GM18498 (cell line): ENCODE measurements around the gene CHMP4A.

ENCODE experiments used
- ATAC-seq: cut with Tn5 transposase; IDR thresholded peaks from one replicate; pipeline ENCODE4 v1.9.1; 2021; ENCODE audit warnings: mild to moderate bottlenecking, moderate library complexity; ENCODE audit not compliant: unreplicated experiment

The CHMP4A gene

DNA sequence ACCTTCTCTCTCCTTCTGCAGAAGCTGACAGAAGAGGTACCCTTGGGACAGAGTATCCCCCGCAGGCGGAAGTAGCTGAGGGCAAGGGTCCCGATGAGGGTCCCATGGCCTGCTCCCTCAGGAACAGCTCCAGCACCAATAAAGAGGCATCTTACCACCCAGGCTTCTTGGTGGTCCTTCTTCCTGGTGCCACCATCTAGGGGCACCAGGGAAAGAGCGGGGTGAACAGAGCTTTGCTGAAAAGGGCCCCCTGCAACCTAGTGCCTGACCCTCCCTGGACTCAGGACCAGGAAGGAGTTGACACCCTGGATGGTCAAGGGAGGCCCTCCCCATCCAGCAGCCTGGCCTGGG lies 52.8 kb downstream of the CHMP4A start:
- peak; percentile 13 for ATAC-seq

DNA sequence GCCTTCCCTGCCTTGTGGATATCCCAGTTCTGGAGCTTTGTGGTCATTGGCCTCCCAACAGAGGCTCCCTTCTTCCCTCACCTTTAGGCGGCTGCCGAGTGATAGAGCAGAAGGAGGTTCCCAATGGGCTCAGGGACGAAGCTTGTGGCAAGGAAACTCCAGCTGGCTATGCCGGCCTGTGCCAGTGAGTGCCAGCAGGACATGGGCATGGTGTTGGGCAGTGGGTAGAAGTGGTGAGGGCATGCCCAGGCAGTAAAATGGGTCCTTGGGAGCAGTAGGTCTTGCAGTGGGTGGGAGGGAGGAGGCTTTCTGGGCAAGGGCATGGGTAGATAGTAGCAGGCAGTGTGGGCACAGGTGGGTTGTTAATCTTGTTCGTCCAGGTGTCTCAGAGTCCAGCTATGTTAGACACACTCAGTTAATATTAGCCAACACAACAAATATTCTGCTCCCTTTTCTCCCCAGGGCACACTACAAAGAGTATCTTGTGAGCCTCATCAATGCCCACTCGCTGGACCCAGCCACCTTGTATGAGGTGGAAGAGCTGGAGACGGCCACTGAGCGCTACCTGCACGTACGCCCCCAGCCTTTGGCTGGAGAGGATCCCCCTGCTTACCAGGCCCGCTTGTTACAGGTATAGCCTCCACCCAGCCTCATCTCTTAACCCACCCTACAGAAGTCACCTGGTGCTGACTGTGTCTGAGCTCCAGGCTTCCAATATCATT lies 53.4 kb downstream of the CHMP4A start:
- no peak for ATAC-seq
